Fibroblast of skin of back (primary cell): ENCODE measurements around the gene C11orf98.
A peak's percentile ranks its signal among the peaks of the same experiment; 100 is the strongest.
"Not testable (repeated sequence)": the region's sequence is repeated elsewhere in the genome, so short reads cannot be mapped to it uniquely, and the experiment has no call there.

ENCODE experiments used
- DNase-seq: peaks from one replicate; pipeline ENCODE4 v3.0.0-alpha.2; 2013

Gene C11orf98

DNA sequence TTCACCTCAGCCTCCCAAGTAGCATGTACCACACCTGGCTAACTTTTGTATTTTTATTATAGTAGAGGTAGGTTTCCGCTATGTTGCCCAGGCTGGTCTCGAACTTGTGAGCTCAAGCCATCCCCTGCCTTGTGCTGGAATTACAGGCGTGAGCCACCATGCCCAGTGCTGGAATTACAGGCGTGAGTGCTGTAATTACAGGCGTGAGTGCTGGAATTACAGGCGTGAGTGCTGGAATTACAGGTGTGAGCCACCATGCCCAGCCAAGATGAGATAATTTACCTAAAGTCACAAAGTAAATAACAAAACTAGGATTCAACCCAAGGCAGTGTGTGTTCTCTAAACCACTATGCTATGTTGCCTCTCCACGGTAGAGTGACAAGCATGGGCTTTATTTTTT is 17.5 kb upstream of the C11orf98 start:
- no peak for DNase-seq

DNA sequence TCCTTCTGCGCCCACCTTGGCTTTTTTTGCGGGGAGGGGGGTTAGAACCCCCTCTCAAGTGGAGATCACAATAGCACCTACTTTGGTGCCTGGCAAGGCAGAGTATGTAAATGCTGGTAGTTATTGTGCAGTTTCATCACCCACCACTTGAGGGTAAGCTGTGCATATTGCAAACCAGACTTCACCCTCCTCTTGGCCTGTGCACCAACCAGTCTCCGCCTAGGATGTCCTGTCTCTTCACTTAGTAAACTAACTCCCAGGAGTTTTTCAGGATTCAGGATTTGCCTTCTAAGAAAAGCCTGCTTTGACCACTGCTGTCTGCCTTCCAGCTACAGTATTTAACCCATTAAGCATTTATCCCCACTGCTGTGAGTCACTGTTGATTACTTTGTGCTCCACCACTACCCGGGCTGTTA is 15.8 kb upstream of the C11orf98 start:
- peak; percentile 76 for DNase-seq

DNA sequence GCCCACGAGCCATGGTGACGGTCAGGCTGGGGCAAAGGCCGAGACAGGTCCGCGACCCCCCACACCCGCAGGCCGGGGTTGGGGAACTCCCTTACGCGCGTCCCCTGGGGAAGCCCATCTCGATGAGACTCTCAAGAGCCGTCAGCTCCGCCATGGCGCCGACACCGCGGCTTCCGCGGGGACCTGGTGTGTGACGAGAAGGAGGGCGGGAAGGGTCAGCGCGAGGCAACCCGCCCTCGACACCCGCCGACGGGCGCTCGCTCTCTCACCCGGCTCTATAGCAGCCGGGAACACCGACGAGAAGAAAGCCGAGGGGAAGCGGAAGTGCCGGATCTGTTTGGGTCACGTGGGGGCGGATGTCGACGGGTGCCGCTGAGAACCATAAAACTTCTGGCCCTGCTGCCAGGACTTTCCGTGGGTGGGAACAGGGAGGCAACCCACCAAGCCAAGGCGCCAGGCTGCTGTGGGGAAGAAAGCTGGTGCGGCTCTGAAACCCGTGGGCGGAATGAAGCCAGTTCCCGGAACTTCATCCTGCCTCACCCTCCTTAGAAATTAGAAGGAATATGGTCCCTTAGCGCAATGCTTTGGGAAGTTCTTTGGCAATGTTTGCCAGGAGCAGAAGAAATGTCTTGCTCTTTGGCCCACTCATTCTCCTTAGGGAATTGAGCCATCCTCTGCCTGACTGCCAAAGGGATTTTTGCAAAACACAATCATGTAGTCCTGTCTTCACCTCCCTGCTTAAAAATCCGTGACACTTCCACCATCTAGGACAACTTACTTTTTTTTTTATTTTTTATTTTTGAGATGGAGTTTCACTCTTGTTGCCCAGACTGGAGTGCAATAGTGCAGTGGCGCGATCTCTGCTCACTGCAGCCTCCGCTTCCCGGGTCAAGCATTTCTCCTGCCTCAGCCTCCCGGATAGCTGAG is 14.0 kb upstream of the C11orf98 start, which contains the start of gene UBXN1:
UBXN1 (minus strand) TSS at position 304 of the 927 bp plus-strand sequence; CDS start at position 154, 150 bp downstream.
- peak; percentile 90 for DNase-seq

DNA sequence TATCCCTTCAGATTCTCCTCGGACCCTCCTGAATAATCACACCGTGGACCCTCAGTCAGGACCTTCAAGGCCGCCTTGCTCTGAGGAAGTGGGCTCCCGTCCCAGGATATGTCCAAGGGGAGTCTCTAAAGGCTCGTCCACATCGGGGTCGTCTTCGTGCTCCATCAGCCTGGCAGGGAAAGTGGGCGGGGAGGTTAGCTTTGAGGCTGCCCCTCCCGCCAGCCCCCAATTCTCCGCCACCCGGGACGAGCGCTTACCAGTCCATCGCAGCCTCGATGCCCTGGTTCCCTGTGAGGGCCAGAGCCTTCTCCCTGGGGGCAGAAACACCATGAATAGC is 13.4 kb upstream of the C11orf98 start:
- no peak for DNase-seq

DNA sequence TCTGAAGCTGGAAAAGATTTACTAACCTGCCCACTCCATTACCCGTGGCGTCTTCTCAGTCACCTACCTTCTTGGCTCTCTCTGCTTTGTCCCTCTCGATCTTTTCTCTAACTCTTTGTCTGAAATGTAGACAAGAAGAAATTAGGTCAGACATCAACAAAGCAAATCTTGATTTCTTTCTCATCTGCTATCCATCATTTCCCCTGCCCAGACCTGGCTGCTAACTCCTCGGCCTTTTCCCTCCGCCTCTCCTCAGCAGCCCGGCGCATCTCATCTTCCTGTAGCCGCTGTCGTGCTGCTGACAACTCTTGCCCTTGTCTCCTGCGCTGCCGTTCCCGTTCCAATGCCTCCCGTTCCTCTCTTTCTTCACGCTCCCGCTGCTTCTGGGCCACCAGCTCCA is 12.7 kb upstream of the C11orf98 start:
- DNase-seq, result no peak

DNA sequence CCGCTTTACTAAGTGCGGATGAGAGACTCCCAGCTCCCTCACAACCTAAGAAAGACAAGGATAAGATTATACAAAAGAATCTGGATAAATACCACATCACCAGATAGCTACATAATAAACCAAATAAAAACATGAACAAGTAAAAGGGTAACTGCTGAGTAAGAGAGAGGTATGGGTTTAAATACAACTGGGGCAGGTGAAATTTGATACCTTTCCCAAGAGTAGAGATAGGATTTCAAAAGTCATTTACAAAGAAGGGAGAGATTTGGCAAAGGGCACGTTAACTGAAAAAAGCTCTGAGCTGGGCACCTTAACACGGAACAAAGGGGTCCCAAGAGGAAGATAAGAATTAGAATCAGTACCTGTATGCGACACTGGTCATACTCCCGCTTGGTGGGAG is 12.1 kb upstream of the C11orf98 start:
- no peak for DNase-seq

DNA sequence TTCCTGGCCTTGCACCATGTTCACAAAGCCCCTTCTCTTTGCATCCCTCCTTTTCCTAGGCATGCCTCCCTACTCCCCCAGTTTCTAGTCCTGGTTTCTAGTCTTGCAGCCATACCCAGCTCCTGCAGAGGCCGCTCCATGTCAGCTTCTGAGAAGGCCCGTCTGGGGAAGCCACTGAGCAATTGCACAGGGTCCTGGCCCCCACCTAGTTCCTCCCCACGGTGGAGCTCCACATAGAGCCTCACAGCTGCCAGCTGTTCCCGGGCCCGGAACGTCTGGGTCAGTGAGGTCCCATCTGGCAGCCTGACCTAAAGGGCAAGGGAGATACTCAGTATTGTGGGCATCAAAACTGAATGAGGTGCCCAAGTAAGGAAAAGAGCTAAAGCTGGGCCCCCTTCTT is 11.7 kb upstream of the C11orf98 start:
- no peak for DNase-seq

DNA sequence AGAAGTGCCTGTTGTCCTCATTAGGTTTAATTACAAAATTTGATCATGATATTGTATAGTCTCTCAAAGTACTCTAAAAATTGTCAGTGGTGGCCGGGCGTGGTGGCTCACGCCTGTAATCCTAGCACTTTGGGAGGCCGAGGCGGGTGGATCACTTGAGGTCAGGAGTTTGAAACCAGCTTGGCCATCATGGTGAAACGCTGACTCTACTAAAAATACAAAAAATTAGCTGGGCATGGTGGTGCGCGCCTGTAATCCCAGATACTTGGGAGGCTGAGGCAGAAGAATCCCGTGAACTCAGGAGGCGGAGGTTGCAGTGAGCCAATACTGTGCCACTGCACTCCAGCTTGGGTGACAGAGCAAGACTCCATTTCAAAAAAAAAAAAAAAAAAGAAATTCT is 10.4 kb upstream of the C11orf98 start:
- not testable (repeated sequence) for DNase-seq

DNA sequence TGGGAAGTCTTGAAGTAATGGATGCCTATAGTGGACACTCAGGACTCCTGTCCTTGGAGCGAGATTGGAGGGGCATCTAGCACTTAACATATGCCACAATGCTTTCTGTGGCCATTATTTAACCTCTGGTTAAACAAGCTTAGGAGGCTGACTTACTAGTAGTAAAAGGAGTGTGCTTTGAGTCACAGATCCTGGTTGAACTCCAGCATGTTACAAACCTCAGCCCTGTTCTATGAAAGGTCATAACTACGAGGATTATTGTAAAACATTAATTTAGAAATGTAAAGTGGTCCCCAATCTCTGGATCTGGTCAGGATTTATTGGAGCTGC is 8.2 kb upstream of the C11orf98 start:
- no peak for DNase-seq

DNA sequence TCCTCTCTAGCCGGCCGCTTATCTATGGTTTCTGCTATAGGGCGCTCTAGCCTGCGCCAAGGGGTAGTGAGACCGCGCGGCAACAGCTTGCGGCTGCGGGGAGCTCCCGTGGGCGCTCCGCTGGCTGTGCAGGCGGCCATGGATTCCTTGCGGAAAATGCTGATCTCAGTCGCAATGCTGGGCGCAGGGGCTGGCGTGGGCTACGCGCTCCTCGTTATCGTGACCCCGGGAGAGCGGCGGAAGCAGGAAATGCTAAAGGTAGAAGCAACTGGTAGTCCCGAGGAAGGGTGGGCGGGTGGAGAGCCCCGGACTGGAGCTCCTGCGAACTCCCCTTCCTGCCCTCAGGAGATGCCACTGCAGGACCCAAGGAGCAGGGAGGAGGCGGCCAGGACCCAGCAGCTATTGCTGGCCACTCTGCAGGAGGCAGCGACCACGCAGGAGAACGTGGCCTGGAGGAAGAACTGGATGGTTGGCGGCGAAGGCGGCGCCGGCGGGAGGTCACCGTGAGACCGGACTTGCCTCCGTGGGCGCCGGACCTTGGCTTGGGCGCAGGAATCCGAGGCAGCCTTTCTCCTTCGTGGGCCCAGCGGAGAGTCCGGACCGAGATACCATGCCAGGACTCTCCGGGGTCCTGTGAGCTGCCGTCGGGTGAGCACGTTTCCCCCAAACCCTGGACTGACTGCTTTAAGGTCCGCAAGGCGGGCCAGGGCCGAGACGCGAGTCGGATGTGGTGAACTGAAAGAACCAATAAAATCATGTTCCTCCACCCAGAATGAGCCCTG is 6.8 kb upstream of the C11orf98 start, which contains the start of the genes LBHD1 and UQCC3:
LBHD1 (minus strand) TSS at position 660 of the 782 bp plus-strand sequence. CDS start 2,236 bp downstream, outside the sequence.
UQCC3 (plus strand) TSS at position 66 of the 782 bp plus-strand sequence; CDS start at position 139, 73 bp downstream.
- peak; percentile 86 for DNase-seq

DNA sequence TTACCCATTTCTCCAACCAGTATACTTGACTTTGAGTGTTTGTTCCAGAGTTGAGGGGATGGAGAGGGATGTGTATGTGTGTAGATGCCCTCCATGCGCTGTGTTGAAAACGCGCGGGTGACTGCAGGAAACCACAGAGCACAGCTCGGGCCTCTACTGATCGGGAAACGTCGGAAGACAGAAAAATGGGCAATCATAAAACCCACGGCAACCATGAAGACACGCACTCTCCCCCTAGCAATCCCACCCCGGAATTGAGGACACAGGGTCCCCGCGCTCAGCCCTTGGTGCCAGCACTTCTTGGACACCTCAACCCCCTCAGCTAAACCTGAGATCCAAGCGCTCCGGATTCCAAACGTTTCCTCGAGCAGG is 6.2 kb upstream of the C11orf98 start:
- DNase-seq, result no peak

DNA sequence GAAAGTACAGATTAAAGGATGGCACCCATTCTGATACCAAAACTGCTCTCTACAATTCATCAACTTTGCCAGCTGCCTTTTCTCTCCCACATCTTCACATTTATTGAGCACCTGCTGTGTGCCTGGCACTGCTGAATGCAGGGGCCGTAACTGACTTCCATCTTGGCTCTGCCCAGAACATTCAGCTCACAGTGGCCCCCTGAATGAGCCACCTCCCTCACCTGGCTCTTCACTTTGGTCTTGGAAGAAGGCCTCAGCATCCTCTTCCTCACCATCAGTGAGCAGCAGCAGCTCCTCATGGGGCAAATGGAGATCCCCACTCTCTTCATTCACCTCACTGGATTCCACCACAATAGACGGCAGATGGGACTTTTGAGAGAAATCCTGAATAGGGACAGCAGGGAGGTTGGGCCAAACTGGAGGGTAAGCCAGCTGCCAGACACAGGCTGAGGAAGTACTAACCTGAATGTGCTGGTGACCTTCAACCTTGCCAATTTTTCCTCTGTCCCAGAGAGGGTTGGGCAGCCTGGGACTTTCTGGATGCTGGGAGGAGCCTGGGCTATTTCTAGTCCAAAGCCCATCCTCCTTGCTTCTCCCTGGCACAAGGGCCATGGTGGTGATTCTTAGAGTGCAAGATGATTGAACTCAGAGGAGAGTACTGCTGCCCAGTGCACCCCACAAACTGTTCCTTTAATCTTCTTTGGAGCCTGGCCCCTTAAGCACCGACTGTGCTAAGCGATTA is 4.6 kb upstream of the C11orf98 start:
- no peak for DNase-seq

DNA sequence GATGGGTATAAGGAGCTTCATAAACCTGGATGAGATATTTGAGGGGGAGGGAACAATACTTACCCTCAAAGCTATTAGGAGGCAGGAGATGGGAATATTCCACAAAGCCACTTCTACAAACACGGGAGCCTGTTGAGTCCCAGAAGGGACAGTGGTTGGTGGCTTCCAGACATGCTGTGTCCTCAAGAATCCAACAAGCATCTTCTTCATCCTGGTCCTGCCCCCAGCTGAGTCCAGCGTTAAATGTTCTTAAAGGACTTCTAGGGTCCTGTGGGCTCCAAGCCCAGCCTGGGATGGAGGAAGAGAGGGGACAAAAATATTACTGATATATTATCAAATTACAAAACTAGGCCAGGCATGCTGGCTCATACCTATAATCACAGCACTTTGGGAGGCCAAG is 2.5 kb upstream of the C11orf98 start:
- no peak for DNase-seq

DNA sequence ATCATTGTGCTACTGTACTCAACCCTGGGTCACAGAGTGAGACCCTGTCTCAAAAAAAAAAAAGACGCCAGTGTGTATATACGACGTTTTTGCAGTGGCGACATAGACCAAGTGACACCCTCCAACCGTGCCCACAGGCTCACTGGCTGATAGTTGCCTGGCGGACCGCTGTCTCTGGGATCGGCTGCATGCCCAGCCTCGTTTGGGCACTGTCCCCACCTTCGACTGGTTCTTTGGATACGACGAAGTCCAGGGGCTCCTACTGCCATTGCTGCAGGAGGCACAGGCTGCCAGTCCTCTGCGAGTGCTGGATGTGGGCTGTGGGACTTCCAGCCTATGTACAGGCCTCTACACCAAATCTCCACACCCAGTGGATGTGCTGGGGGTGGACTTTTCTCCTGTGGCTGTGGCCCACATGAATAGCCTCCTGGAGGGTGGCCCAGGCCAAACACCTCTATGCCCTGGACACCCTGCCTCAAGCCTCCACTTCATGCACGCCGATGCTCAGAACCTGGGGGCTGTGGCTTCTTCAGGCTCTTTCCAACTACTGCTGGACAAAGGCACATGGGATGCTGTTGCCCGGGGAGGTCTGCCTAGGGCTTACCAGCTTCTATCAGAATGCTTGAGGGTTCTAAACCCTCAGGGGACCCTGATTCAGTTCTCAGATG is 1.4 kb upstream of the C11orf98 start:
- DNase-seq, result no peak

DNA sequence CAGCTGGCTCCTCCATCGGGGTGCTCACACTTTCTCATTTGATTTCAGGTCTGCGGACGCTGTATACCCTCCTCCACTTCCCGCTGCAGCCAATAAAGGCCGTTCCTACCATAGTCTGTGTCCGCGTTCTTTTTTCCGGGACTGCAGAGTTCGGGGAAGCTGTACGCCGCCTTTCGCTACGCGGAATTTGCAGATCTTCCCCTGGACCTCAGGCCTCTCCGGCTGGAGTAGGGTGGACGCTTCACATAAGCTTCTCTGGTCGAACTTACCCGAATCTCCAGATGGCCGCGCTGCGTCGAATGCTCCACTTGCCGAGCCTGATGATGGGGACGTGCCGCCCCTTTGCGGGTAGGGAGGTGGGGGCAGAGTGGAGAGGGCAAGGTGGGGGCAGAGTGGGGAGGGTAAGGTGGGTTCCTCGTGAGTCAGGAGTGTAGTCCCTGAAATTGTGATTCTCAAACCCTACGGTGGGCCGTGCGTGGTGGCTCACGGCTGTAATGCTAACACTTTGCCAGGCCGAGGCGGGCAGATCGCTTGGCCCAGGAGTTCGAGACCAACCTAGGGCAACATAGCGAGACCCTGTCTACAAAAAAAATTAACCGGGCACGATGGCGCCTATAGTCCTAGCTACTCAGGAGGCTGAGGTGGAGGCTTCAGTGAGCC is 719 bp upstream of the C11orf98 start:
- DNase-seq, result peak; percentile 47

DNA sequence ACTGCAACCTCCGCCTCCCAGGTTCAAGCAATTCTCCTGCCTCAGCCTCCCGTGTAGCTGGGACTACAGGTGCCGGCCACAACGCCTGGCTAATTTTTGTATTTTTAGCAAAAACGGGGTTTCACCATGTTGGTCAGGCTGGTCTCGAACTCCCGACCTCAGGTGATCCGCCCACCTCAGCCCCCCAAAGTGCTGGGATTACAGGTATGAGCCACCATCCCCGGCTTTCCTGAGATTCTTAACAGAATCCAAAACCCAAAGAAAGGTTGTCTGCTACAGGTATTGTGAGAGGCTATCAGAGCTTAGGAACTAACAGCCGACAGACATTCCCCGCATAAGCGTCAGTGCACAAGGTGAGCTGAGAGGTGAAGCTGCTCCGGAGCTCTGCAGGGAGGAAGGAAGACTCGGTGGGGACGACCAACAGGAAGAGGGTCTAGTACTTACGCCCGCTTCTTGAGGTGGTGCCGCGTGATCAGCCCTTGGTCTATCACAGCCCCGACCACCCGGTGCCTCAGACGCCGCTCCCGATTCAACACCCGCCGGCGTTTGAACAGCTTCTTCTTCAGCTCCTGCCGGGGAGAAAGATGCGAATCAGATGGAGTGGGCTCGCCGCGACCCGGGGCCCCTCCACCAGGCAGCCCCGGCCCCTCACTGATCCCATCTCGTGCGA is 470 bp downstream of the C11orf98 start:
- DNase-seq, result no peak

DNA sequence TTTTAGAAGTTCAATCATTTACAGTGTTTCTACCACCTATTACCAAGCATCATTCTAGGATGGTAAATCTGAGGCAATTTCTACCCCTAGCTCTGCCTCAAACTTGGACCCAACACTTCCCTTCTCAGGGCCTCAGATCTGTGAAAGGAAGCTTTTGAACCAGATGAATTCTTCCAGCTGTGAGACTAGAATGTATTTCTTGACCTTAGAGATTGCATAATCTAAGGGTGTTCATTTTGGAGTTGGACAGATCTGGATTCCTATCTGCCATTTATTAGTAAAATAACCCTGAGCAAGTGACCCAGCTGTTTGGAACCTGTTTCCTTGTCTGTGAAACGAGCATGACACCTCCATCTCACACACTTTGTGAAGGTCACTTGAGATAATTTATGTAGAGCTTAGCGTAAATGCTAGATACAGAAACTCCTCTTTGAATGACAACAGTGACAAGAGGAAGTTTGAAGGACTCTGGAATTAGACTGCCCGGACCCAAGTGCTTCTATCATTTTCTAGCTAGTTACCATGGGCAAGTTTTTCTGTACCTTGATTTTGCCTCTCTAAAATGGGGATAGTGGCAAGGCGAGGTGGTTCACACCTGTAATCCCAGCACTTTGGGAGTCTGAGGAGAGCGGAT is 8.1 kb downstream of the C11orf98 start:
- no peak for DNase-seq

DNA sequence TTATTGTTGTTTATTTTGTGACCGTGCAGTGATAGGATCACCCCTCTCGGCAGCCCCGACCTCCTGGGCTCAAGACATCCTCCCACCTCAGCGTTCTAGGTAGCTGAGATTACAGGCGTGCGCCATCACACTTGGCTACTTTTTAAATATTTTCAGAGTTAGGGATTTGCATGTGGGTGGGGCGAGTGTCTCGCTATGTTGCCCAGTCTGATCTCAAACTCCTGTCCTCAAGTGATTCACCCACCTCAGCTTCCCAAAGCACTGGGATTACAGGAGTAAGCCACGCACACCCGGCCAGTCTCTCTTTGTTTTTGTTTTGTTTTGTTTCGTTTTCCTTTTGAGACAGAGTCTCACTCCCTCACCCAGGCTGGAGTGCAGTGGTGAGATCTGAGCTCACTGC is 10.7 kb downstream of the C11orf98 start:
- peak; percentile 7 for DNase-seq

DNA sequence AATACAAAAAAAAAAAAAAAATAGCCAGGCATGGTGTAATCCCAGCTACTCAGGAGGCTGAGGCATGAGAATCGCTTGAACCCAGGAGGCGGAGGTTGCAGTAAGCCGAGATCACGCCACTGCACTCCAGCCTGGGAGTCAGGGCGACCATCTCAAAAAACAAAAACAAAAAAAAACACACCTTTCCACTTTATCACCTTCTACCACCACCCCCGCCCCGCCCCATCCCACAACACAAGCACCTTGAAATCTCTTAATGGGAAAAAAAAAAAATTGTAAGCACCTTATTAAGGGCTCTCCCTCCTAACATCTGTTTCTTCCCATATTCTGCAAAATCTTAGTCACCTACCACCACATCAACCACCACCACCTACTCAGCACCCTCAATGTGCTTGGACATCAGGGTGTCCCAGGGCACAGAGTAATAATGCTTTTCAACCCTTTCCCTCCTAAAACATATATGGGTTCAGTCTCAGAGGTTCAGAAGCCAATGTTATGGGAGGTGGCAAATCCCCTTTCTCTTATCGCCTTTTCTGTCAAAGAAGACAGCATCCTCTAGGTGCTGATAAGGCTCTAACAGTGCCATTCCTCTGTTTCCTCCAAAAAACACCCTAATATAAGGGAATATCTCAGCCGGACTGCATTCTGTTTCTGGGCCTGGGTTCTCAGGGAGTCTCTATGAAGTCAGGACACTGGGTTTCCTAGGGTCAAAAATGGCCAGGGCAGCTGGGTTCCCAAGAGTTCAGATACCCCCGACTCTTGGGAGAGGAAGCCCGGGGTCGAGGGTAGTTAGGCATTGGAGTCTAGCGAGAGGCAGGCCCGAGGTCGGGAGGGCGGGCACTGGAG is 12.6 kb downstream of the C11orf98 start:
- DNase-seq, result no peak

DNA sequence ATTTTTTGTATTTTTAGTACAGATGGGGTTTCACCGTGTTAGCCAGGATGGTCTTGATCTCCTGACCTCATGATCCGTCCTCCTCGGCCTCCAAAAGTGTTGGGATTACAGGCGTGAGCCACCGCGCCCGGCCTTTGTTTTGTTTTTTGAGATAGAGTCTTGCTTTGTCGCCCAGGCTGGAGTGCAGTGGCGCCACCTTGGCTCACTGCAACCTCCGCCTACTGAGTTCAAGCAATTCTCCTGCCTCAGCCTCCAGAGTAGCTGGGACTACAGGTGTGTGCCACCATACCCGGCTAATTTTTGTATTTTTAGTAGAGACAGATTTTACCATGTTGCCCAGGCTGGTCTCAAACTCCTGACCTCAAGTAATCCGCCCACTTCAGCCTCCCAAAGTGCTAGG is 14.7 kb downstream of the C11orf98 start:
- DNase-seq, result not testable (repeated sequence)
